ENCODE measurements around the gene ACSM2B.
"Not testable (repeated sequence)": the region's sequence is repeated elsewhere in the genome, so short reads cannot be mapped to it uniquely, and the experiment has no call there.

Gene ACSM2B

GRCh38 chr16:20576145-20576544, at the start of gene ACSM2B:
ACSM2B (minus strand) TSS chr16:20576367; CDS start chr16:20564845, 11,522 bp downstream.
- DNase-seq = not testable (repeated sequence)

- DNase-seq = no peak
These were observed 49.0 kb upstream of the ACSM2B start for GRCh38 chr16:20624882-20625807.

GRCh38 chr16:20624205-20624604, 48.0 kb upstream of the ACSM2B start:
- no peak for DNase-seq

GRCh38 chr16:20622498-20622870, 46.3 kb upstream of the ACSM2B start:
- no peak for DNase-seq

GRCh38 chr16:20621406-20621805, 45.2 kb upstream of the ACSM2B start:
- no peak for DNase-seq

- DNase-seq = no peak
These were observed 44.6 kb upstream of the ACSM2B start for GRCh38 chr16:20620770-20621169.

- DNase-seq = no peak
These were observed 43.8 kb upstream of the ACSM2B start for GRCh38 chr16:20620003-20620402.

GRCh38 chr16:20617271-20617670, 41.1 kb upstream of the ACSM2B start:
- no peak for DNase-seq

GRCh38 chr16:20614186-20615141, 38.3 kb upstream of the ACSM2B start:
- no peak for DNase-seq

GRCh38 chr16:20613481-20614185, 37.5 kb upstream of the ACSM2B start:
- no peak for DNase-seq

- no peak for DNase-seq
These were observed 36.6 kb upstream of the ACSM2B start for GRCh38 chr16:20612551-20613480.

GRCh38 chr16:20611975-20612481, 35.9 kb upstream of the ACSM2B start:
- no peak for DNase-seq

GRCh38 chr16:20611350-20611902, 35.3 kb upstream of the ACSM2B start:
- DNase-seq = no peak

- no peak for DNase-seq
These were observed 34.8 kb upstream of the ACSM2B start for GRCh38 chr16:20610892-20611349.

- DNase-seq = no peak
These were observed 34.2 kb upstream of the ACSM2B start for GRCh38 chr16:20610211-20610891.

GRCh38 chr16:20602205-20602604, 26.0 kb upstream of the ACSM2B start:
- peak; percentile 41 for DNase-seq

GRCh38 chr16:20599475-20599874, 23.3 kb upstream of the ACSM2B start:
- not testable (repeated sequence) for DNase-seq

- no peak for DNase-seq
These were observed 22.8 kb upstream of the ACSM2B start for GRCh38 chr16:20598832-20599469.

GRCh38 chr16:20595694-20596093, 19.5 kb upstream of the ACSM2B start:
- DNase-seq = not testable (repeated sequence)

- not testable (repeated sequence) for DNase-seq
These were observed 18.9 kb upstream of the ACSM2B start for GRCh38 chr16:20595068-20595467.

Data from MV-4-11 (cell line).